DND-41 (cell line): ENCODE measurements around the gene CASS4.

Source experiments
- CTCF ChIP-seq: IDR thresholded peaks from 2 replicates; pipeline ENCODE4 v1.5.1; 2012; ENCODE audit warnings: borderline replicate concordance, low read length, moderate library complexity, mild to moderate bottlenecking; ENCODE audit not compliant: poor library complexity, severe bottlenecking; ENCODE audit errors: extremely low read depth
- EZH2 ChIP-seq: IDR thresholded peaks from 3 replicates; pipeline ENCODE4 v1.6.1; 2012; ENCODE audit warnings: borderline replicate concordance, low read depth, mild to moderate bottlenecking, moderate library complexity, low read length, inconsistent platforms; ENCODE audit not compliant: severe bottlenecking

GRCh38 chr20:56429502-56429901 lies 17.4 kb downstream of the CASS4 start:
- TF ChIP-seq EZH2 = no peak
- TF ChIP-seq CTCF = no peak
